ENCODE data around the gene HSPA1L.

HSPA1L gene

DNA sequence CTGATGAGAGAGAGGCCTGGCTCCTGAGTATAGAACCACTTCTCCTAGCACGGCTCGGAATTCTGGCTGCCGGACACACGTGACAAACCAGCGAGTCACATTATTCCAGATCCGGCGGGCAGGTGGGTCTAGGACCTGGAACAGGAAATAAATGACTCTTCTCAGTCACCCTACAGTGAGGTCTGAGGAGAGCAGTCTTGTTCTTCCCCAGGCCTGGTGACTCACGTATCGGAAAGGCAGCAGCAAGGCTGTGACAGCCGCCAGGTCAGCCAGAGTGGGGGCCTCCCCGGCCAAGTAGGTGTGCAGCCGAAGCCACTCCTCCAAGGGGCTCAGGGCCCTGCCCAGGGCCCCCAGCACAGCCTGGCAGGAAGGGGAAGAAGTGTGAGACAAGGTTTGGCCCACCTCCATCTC, 22.3 kb downstream of the HSPA1L start:
- DNase-seq (no peak), ATAC-seq (replicated peaks) (peak in 1 of 2 donors; percentile 21)
- Mint-ChIP-seq H3K9me3 (no peaks in the 10 kb centered on the region), H3K27ac (peak overlapping the region; percentile 89), H3K36me3 (peaks cover 26 to 37% of the 10 kb centered on the region in 2 donors), H3K4me1 (peaks cover 37 to 63% of the 10 kb centered on the region in 2 donors), H3K4me3 (peak overlapping the region; percentile 33 to 61), H3K27me3 (no peaks in the 10 kb centered on the region)

GRCh38 chr6:31792090-31792374, 23.1 kb downstream of the HSPA1L start:
- ATAC-seq (replicated peaks) (no peak), DNase-seq (no peak)
- H3K9me3 Mint-ChIP-seq = no peaks in the 10 kb centered on the region
- H3K36me3 Mint-ChIP-seq = peaks cover 24 to 37% of the 10 kb centered on the region in 2 donors
- H3K4me3 Mint-ChIP-seq = no peak overlapping the region
- H3K27me3 Mint-ChIP-seq = no peaks in the 10 kb centered on the region
- H3K27ac Mint-ChIP-seq = no peak overlapping the region
- H3K4me1 Mint-ChIP-seq = peaks cover 33 to 56% of the 10 kb centered on the region in 2 donors

DNA sequence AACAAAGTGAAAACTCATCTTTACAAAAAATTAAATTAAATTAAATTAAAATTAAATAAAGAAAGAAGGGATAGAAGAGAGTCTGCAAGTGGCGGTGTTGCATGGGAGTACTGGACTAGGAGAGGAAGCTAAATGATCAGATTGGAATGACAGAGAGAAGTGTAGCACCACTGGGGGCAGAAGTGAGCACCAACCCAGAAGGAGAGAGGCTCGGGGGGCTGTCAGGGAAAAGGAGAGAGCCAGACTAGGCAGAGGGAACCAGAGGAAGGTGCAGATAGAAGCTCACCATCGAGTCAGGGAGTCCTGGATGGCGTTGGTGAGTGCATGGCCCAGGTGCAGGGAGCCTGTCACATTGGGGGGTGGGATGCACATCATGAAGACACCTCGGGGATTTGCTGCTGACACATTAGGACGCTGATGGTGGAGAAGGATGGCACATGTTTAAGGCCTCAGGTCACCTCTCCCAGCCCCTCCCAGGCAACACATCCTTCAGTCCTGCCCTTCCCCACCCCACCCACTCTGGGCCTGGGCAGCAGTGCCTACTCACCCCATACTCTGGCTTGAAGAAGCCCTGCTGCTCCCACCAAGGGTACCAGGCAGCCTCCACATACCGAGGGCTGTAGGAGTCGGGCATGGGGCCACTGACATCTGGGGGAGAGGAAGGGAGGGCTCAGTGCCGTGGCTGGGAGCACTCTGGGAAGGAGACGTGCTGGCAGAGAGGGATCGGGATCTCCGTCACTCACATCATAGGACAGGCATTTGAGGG, 23.6 kb downstream of the HSPA1L start:
- DNase-seq = no peak
- Mint-ChIP-seq H3K36me3 (peaks cover 24 to 37% of the 10 kb centered on the region in 2 donors), H3K27me3 (no peaks in the 10 kb centered on the region), H3K9me3 (no peaks in the 10 kb centered on the region), H3K4me3 (peak overlapping the region in 1 of 2 donors; percentile 18), H3K27ac (peak overlapping the region; percentile 27), H3K4me1 (peaks cover 33 to 52% of the 10 kb centered on the region in 2 donors)
- no peak for ATAC-seq (replicated peaks)

- peaks cover 47 to 48% of the 10 kb centered on the region in 2 donors for H3K36me3 Mint-ChIP-seq
- H3K9me3 Mint-ChIP-seq = no peaks in the 10 kb centered on the region
These were observed 29.6 kb downstream of the HSPA1L start for GRCh38 chr6:31785475-31785874.

DNA sequence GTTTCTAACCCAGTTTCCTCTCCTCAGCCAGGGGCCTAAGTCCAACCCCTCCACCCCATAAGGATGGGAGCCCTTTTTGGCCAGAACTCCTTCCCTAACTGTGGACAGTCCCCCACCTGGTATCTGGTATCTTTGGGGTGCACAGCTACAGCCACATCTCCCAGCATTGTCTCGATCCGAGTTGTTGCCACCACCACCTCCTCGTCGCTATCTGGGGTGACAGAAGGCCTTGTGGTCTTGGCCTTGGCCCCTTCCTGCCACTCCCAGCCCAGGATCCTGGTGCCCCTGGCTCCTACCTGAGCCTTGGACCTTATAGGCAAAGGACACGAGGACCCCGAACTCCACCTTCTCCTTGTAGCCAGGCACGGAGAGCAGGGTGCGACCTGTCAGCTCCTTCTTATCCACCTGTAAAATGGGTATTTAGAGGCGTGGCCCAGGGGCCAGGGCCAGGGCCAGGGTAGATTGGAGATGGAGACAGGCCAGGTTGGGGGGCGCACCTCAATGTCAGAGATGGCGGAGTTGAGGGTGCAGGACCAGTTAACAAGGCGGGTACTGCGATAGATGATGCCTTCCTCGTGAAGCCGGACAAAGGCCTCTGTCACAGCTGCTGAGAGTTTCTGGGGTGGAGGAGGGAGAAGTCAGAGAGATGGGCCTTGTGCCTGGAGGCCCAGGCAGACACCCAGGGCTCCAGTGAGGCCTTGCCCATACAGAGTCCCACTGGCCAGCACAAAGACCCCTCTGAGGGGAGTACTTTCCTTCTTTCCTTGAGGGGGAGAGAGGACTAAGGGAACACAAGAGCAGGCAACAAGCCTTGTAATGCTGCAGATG, 30.8 kb downstream of the HSPA1L start:
- H3K27ac Mint-ChIP-seq = peak overlapping the region; percentile 51
- no peaks in the 10 kb centered on the region for H3K27me3 Mint-ChIP-seq
- no peak for DNase-seq
- no peak overlapping the region for H3K4me3 Mint-ChIP-seq
- H3K4me1 Mint-ChIP-seq = peaks cover 11 to 13% of the 10 kb centered on the region in 2 donors
- peaks cover 50 to 52% of the 10 kb centered on the region in 2 donors for H3K36me3 Mint-ChIP-seq
- no peaks in the 10 kb centered on the region for H3K9me3 Mint-ChIP-seq
- no peak for ATAC-seq (replicated peaks)

More at GRCh38 chr6:31785475-31785874, 29.6 kb downstream of the HSPA1L start:
- ATAC-seq (replicated peaks) (no peak), DNase-seq (no peak)
- H3K27ac Mint-ChIP-seq = no peak overlapping the region
- no peaks in the 10 kb centered on the region for H3K27me3 Mint-ChIP-seq
- H3K4me3 Mint-ChIP-seq = no peak overlapping the region
- H3K4me1 Mint-ChIP-seq = peaks cover 15 to 21% of the 10 kb centered on the region in 2 donors

DNA sequence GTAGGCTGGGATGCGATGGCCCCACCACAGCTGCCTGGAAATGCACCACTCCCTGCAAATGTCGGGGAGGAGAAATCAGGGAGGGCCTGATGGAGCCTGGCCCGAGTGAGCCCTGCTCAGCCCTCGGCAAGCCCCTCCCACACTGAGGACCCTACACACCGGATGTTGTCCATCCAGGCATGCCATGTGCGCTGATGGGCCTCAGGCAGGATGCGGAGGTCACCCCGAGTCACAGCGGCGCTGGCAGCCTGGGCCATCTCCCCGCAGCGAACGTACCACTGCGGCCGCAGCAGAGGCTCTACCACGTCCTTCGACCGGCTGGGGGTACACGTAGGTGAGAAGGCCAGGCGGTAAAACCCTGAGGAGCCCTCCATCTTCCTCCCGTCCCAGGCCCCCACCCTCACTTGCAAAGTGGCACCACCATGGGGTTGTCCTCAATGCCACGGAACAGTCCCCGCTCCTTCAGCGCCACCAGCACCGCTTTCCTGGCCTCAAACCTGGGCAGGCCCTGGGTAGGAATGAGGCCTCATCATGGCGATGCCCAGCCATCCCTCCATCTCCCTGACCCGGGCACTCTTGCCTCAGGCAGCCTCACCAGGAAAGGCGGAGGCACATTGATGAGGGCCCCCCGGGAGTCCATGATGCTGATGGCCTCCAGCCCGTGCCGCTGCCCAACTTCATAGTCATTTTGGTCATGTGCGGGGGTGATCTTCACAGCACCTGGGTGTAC, 32.8 kb downstream of the HSPA1L start:
- no peaks in the 10 kb centered on the region for H3K27me3 Mint-ChIP-seq
- peaks cover 14 to 22% of the 10 kb centered on the region in 2 donors for H3K4me1 Mint-ChIP-seq
- peak overlapping the region; percentile 5 for H3K27ac Mint-ChIP-seq
- DNase-seq (no peak), ATAC-seq (replicated peaks) (no peak)
- H3K9me3 Mint-ChIP-seq = no peaks in the 10 kb centered on the region
- H3K36me3 Mint-ChIP-seq = peaks cover 54 to 64% of the 10 kb centered on the region in 2 donors
- no peak overlapping the region for H3K4me3 Mint-ChIP-seq

DNA sequence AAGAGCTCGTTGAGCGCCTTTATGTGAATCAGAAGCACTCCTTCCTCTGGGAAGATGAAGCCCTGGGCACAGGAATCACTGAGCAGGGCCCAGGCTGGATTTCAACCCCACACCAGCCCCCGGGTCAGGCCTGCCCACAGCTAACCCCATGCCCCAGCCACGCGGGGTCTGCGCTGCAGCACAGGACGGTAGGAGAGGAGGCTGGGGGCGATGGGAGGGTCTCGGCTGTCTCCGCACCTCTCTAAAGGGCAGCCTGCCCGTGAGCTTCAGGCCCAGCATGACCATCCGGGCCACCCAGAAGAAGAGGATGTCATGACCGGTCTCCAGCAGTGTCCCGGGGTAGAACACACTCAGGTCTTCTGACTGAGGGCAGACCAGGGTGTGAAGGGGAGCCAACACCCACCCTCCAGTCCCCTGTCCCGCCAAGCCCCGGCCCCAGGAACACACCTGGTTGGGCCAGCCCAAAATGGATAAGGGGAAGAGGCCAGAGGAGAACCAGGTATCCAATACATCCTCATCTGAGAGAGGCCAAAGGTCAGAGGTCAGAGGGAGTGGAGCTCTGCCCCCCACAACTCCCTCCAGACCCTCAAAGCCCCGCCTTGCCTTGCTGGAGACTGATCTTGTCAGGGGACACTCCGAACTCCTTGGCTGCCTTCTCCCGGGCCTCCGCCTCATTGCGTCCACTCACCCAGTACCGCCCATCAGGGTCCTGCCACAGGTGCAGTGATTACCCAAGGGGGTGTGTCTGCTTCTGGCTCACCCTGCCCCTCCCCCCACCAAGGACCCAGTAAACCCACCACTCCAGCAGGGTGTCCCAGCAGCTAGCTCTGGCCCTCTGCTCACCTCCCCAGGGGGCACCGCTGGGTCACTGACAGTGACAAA, 33.6 kb downstream of the HSPA1L start:
- Mint-ChIP-seq H3K9me3 (no peaks in the 10 kb centered on the region), H3K4me3 (no peak overlapping the region), H3K4me1 (peaks cover 20 to 30% of the 10 kb centered on the region in 2 donors), H3K27me3 (no peaks in the 10 kb centered on the region), H3K27ac (no peak overlapping the region), H3K36me3 (peaks cover 57 to 68% of the 10 kb centered on the region in 2 donors)
- DNase-seq (no peak), ATAC-seq (replicated peaks) (no peak)

- peaks cover 53 to 64% of the 10 kb centered on the region in 2 donors for H3K36me3 Mint-ChIP-seq
- DNase-seq (no peak), ATAC-seq (replicated peaks) (no peak)
- no peaks in the 10 kb centered on the region for H3K9me3 Mint-ChIP-seq
- no peaks in the 10 kb centered on the region for H3K27me3 Mint-ChIP-seq
- H3K4me1 Mint-ChIP-seq = peaks cover 23 to 33% of the 10 kb centered on the region in 2 donors
- H3K27ac Mint-ChIP-seq = no peak overlapping the region
- H3K4me3 Mint-ChIP-seq = no peak overlapping the region
These were observed 34.4 kb downstream of the HSPA1L start for GRCh38 chr6:31780507-31781243.

- peak overlapping the region; percentile 25 for H3K27ac Mint-ChIP-seq
- no peaks in the 10 kb centered on the region for H3K9me3 Mint-ChIP-seq
- ATAC-seq (replicated peaks) = no peak
- no peak for DNase-seq
- peaks cover 51 to 60% of the 10 kb centered on the region in 2 donors for H3K36me3 Mint-ChIP-seq
- peaks cover 31 to 38% of the 10 kb centered on the region in 2 donors for H3K4me1 Mint-ChIP-seq
- no peak overlapping the region for H3K4me3 Mint-ChIP-seq
- no peaks in the 10 kb centered on the region for H3K27me3 Mint-ChIP-seq
These were observed 35.2 kb downstream of the HSPA1L start for GRCh38 chr6:31779908-31780307.

DNA sequence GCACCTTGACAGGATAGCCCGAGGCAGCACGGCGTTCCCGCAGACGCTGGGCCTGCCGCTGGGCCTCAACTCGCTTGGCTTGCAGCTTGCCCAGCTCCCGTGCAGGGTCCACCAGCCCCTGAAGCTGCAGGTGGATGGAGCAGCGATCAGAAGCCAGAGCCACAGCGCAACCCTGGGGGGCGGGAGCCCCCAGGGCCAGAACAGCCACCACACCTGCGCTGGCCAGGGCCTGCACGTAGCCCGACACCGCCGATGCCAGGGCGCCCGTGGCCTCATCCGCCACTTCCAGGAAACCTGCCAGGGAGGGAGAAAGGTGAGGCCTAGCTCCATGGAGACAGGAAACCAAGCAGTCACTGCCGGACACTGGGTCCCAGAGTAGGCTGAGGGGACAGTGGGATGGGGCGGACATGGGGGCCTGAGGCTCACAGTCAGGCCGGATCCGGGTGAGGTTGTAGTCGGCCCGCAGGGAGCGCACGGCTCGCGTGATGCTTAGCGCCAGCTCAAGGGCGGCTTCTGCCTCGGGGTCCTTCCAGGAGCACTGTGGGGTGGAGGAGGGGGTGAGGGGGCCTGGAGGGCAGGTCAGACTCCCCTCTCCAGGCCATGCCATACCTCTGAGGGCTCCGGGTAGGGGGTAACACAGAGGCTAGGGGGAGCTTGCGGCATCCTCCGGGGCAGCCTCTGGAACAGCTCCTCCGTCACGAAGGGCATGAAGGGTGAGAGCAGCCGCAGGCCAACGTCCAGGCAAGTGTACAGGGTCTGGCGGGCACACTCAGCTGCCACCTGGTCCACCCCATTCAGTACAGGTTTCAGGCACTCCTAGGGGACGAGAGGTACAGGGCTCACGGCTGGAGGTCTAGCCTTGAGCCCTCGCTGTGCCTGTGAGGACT, 35.8 kb downstream of the HSPA1L start:
- Mint-ChIP-seq H3K27ac (peak overlapping the region; percentile 25), H3K4me1 (peaks cover 30 to 38% of the 10 kb centered on the region in 2 donors), H3K4me3 (no peak overlapping the region), H3K9me3 (no peaks in the 10 kb centered on the region), H3K36me3 (peaks cover 45 to 53% of the 10 kb centered on the region in 2 donors), H3K27me3 (no peaks in the 10 kb centered on the region)
- ATAC-seq (replicated peaks) (no peak), DNase-seq (no peak)

DNA sequence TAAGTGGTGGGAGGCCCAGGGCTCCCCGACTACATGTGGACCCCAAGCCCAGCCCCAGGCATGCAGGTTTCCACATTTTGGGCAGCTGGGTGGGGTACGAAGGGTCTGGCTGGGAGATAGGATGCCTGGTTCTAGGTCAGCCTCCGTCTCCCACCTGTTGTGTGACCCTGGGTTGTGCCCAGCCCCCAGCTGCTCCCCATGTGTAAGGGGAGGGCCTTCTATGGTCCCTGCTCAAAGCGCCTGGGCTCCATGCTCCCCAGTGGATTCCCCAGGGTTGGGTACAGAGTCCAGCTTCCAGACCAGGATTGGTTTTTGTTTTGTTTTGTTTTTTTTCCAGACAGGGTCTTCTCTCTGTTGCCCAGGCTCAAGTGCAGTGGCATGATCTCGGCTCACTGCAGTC, 36.9 kb downstream of the HSPA1L start:
- no peak overlapping the region for H3K27ac Mint-ChIP-seq
- no peak for ATAC-seq (replicated peaks)

GRCh38 chr6:31777667-31778050, 37.4 kb downstream of the HSPA1L start:
- peak overlapping the region; percentile 93 for H3K27ac Mint-ChIP-seq
- peaks cover 29 to 42% of the 10 kb centered on the region in 2 donors for H3K4me1 Mint-ChIP-seq
- DNase-seq (no peak), ATAC-seq (replicated peaks) (no peak)
- H3K9me3 Mint-ChIP-seq = no peaks in the 10 kb centered on the region
- no peaks in the 10 kb centered on the region for H3K27me3 Mint-ChIP-seq
- peak overlapping the region; percentile 76 to 78 for H3K4me3 Mint-ChIP-seq
- peaks cover 35 to 45% of the 10 kb centered on the region in 2 donors for H3K36me3 Mint-ChIP-seq

More for the DNA sequence above, 36.9 kb downstream of the HSPA1L start:
- peaks cover 28 to 38% of the 10 kb centered on the region in 2 donors for H3K4me1 Mint-ChIP-seq
- H3K36me3 Mint-ChIP-seq = peaks cover 41 to 48% of the 10 kb centered on the region in 2 donors
- H3K27me3 Mint-ChIP-seq = no peaks in the 10 kb centered on the region
- no peak overlapping the region for H3K4me3 Mint-ChIP-seq
- DNase-seq = no peak
- H3K9me3 Mint-ChIP-seq = no peaks in the 10 kb centered on the region

Data from stimulated activated naive B cell treated with anti-CD40 and anti-IgM and Interleukin-4, amounts not matched to agents 10 μg/mL and 1 μg/mL and 100 μg/mL, for 72 hours (primary cell).